Measurements from ENCODE around the gene TMEM132A. TPM values are rescaled to one million over a fixed set of nuclear protein-coding genes. Genes with fewer than 3 reads are reported as not detected.

Gene TMEM132A, protein sequence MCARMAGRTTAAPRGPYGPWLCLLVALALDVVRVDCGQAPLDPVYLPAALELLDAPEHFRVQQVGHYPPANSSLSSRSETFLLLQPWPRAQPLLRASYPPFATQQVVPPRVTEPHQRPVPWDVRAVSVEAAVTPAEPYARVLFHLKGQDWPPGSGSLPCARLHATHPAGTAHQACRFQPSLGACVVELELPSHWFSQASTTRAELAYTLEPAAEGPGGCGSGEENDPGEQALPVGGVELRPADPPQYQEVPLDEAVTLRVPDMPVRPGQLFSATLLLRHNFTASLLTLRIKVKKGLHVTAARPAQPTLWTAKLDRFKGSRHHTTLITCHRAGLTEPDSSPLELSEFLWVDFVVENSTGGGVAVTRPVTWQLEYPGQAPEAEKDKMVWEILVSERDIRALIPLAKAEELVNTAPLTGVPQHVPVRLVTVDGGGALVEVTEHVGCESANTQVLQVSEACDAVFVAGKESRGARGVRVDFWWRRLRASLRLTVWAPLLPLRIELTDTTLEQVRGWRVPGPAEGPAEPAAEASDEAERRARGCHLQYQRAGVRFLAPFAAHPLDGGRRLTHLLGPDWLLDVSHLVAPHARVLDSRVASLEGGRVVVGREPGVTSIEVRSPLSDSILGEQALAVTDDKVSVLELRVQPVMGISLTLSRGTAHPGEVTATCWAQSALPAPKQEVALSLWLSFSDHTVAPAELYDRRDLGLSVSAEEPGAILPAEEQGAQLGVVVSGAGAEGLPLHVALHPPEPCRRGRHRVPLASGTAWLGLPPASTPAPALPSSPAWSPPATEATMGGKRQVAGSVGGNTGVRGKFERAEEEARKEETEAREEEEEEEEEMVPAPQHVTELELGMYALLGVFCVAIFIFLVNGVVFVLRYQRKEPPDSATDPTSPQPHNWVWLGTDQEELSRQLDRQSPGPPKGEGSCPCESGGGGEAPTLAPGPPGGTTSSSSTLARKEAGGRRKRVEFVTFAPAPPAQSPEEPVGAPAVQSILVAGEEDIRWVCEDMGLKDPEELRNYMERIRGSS
- 10 to 100 TPM in 1 of 4 donors, 1 to 10 TPM in 3; 2.9 to 11.3 (median 6.7) TPM for total RNA-seq

DNA sequence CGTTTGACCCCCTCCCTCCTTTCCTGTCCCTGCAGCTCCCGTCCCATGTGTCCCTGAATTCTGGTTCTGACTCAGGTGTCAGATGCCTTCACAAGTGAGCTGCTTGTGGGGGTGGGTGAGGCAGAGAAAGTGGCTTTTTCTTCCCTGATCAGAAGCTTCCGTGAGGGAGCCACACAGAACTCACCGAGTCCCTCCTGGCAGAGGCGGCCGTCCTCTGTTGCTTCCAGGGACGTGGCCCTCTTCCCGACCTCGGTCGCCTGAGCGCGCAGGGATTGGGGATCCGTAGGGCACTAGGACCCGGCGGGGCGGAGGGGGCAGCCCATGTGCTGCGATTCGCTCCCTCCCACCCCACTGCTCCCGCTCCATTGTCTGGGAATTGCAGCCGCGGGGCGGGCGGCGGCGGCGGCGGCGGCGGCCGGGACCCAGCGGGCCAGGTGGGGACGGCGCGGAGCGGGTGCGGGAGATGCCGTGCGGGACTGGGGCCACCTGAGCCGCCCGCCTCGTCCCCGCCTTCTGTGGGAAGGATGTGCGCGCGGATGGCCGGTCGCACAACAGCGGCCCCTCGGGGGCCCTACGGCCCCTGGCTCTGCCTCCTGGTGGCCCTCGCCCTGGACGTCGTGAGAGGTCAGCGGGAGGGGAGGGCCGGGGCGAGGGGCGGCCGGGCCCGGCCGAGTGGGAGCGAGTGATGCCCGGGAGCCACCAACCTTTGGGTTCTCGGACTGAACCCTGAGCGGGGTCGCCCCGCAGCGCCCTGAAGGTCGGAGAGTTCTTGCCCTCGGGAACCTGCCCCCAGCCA is at the start of gene TMEM132A:
TSS of gene TMEM132A (plus strand) at position 351 of the 796 bp plus-strand sequence. CDS start at position 525, 174 bp downstream.
- ATAC-seq (ENCODE audit: low FRiP score) (peak; percentile 52), DNase-seq (ENCODE audit: low spot score) (no peak)
- TF ChIP-seq, protein P1, sequence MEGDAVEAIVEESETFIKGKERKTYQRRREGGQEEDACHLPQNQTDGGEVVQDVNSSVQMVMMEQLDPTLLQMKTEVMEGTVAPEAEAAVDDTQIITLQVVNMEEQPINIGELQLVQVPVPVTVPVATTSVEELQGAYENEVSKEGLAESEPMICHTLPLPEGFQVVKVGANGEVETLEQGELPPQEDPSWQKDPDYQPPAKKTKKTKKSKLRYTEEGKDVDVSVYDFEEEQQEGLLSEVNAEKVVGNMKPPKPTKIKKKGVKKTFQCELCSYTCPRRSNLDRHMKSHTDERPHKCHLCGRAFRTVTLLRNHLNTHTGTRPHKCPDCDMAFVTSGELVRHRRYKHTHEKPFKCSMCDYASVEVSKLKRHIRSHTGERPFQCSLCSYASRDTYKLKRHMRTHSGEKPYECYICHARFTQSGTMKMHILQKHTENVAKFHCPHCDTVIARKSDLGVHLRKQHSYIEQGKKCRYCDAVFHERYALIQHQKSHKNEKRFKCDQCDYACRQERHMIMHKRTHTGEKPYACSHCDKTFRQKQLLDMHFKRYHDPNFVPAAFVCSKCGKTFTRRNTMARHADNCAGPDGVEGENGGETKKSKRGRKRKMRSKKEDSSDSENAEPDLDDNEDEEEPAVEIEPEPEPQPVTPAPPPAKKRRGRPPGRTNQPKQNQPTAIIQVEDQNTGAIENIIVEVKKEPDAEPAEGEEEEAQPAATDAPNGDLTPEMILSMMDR (IDR thresholded peaks at IDR 0.05) = no peak

DNA sequence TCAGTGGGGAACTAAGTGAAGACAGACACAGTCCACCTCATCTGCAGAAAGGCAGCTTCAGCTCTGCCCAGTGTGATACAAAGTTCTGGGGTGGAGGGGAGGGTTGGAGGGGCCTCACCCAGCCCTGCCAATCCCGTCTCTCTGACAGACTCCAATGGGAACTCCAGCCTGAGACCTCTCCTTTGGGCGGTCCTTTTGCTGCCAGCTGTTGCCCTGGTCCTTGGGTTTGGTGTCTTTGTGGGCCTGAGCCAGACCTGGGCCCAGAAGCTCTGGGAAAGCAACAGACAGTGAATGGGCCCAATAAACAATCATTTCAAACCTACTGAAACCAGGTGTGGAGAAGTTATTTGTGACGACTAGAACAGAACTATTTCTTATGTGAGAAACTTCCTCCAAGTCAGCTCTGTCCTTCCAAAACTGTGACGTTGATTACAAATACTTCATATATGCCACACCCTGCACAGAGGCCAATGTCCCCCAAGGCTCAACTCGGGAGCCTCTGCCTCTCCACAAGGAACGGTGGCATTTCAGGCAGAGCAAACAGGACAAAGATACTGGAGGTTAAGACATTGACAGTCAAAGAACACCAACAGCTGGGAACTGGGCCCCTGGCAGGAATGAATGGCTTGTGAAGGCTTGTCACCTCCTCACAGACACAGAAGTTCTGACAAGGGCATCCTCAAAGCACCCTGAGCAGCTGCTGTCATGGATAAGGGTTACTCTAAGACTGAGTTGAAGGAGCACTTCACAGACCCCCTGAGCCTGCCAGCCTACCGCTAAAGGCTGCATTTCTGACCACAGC is 48.7 kb upstream of the TMEM132A start:
- TF ChIP-seq, protein P1 (IDR thresholded peaks at IDR 0.05) = no peak
- ATAC-seq (ENCODE audit: low FRiP score) (no peak), DNase-seq (ENCODE audit: low spot score) (no peak)

DNA sequence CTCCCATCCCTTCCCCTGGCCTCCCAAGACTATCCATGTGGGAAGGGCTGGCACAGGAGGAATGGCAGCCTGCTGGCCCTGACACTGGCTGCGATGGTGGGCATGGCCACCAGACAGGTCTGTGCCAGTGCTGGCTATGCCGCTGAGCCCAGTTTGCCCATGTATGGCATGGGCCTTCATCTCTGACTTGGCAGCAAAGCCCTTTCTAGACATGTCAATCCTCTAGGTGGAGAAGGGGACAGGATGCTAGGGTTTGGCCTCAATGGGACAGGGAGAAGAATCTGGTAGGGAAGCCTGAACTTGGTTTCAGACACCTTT is 48.1 kb upstream of the TMEM132A start:
- DNase-seq (ENCODE audit: low spot score) (no peak), ATAC-seq (ENCODE audit: low FRiP score) (no peak)
- TF ChIP-seq, protein P1 (IDR thresholded peaks at IDR 0.05) = no peak

DNA sequence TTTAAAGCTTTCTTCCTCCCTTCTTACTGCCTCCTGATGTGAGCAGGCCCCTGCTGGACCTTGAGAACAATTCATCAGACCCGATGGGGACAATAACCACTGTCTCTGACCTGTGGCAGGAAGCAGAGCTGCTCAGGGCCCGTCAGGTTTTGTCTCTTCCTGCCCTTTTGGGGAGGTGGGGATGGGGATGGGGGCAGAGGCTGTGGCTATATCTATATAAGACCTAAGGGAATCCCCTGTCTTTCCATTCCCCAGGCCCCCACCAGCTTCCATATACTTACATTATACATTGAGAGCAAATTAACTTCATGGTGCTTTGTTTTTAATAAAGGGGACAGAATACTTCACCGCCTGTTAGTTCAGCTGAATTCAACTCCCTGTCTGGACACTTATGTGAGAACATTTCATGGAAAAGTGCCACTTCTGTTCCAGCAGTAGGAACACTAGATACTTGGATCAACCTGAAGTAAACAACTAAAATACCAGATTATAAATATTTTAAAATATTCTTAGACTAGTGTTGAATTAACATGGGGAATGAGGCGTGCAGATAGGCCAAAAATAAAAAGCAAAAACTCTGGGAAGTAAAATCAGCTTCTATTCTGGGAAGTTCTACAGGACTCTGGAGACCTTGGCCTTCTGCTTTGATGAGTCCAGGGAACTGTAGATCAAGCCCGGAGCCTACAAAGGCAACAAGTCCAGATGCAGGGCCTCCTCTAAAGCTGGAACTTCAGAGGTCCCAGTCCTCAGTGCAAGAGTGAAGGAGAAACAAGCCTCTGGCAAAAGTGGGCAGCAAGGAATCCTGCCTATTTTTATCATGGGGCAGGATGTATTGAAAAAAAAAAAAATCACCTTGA is 45.8 kb upstream of the TMEM132A start:
- TF ChIP-seq, protein P1 (IDR thresholded peaks at IDR 0.05) = no peak
- DNase-seq (ENCODE audit: low spot score) = no peak
- ATAC-seq (ENCODE audit: low FRiP score) = no peak

DNA sequence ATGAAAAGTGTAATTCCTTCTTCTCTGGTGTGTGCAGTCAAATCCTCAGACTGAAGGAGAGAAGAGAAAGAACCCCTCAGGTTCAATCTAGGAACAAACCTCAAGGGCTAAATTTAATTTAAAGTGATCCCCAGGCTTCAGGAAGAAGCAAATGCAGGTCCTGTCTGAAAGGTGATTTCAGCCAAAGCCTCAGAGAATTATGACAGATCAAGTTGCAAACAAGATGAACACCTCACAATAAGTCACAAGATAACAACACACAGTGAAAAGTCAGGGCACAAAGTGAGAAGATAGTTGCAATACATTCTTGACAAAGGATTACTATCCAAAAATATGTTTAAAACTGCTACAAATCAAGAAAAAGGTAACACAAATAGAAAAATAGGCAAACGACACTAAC is 45.2 kb upstream of the TMEM132A start:
- TF ChIP-seq, protein P1 (IDR thresholded peaks at IDR 0.05) = no peak
- no peak for ATAC-seq (ENCODE audit: low FRiP score)
- no peak for DNase-seq (ENCODE audit: low spot score)

All from omental fat pad (tissue), 4 donors.